GM18499 (cell line): ENCODE data around the gene FUT1.

Source experiments
- ATAC-seq: cut with Tn5 transposase; IDR thresholded peaks from one replicate; pipeline ENCODE4 v1.9.1; 2021; ENCODE audit warnings: moderate number of reproducible peaks; ENCODE audit not compliant: insufficient read depth, unreplicated experiment

FUT1 gene

DNA sequence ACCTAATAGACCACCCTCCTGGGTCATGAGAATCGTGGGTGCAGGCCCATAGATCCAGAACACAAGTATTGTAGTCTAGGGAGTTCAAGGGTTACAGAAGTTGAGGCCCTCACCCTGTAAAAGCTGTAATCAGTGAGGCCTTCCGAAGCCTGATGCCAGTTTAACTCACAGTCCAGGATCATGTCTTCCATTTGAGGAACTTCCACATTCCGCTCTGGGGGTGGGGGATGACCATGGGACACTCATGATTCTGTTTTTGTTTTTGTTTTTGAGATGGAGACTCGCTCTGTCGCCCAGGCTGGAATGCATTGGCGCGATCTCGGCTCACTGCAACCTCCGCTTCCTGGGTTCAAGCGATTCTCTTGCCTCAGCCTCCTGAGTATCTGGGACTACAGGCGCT is 10.3 kb downstream of the FUT1 start:
- no peak for ATAC-seq

DNA sequence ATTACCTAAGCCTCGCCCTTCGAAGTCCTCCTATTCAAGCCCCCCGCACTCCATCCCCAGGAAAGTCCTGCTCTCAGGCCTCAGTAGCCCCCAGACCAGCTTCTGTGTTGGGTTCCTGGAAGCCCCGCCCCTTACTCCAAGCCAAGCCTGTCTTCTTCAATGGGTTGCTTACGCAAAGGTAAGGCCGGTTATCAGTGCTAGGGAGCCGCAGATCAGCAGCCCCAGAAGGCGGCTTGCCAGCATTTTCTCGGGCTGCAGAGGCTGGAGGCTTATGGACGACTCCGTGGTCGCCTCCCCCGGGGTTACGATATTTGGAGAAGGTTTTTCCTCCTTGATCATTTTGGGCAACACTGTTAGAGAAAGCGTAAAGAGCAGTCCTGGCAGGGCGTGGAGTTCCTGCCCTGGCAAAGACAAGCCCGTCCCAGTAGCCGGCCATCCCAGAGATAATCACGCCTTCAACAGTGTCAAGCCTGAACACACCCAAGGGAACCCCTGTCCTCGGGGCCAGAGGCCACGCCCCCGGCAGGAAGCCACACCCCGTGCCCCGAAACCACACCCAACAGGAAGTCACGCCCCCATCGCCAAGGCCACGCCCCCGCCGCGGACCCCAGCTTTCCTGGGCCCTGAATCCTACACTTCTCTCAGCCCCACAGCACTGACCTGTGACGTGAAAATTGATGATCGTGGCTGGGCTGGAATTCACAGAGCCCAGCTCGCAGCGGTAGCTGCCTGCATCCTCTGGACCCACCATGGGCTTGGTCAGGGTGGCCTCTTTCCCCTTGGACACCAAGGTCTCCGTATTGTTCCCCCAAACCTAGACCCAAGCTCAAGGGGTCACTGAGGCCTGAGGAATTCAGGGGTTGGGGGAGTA is 11.1 kb downstream of the FUT1 start:
- no peak for ATAC-seq

DNA sequence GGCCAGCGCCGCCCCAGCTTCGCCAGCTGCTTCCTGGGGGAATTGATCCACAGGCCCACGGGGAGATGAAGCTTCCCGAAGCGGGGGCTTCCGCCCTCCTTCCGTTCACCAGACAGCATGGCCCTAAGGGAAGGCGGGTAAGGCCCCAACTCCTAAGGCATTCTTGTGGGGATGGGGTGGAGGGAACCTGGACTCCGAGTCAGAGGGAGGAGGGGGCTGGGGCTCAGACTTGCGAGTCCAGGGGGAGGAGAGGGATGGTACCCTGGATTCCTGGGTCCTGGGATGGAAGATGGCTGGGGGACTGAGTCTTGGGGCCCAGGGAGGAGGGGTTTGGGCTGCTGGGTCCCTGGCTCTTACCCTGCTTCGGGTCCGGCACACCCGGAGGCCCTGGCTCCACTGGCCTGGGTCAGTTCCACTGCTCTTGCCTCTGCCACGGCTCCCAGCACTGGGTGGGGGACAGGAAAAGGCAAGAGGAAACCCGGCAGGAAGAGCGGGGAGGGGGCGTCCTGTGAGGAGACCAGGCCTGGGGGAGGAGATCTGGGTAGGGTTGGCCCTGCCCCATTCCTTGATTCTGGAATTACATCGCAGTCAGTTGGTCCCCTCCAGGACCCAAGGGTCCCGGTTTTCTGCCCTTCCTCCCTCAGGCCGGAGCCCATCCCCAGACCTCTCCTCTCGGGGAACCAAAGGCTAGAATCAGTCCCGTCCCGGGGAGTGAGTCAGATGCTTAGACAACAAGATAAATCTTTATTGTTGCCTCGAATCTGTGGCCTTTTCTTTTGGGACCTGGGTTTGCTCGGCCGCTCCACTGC is 12.1 kb downstream of the FUT1 start, which contains the start of gene RASIP1:
RASIP1 (minus strand) TSS at position 447 of the 809 bp plus-strand sequence; CDS start at position 119, 328 bp downstream.
- no peak for ATAC-seq

DNA sequence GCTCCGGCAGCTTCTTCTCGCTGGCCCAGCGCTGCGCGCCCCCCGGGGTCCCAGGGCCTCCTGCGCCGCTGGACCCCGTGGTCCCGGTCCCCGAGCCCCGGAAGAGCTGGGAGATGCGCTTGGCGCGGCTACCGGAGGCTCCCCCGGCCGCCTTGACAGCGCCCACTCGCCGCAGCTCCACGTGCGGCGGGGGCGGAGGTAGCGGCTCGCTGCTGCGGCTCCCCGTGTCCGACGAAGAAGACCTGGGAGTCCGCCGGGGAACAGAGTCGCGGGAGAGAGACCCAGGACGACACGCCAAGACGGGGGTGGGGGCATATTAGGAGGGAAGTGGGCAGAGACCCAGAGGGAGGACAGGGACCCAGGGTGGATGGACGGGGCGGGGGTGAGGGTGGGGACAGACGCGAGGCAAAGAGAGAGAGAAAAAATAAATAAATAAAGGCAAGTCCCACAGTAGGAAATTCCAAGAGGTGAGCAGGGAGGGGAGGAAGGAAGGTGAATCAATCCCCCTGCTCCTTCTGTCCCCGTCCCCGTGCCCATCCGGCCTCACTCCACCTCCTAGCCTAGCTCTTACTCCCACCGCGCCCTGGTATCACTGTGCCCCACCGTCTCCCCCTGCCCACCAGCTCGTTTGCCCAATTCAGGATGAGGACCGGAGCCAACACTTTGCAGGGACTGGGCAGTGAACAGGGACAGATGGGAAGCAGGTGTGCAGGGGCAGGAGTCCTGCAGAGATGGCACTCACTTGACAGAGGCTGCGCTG is 12.9 kb downstream of the FUT1 start:
- no peak for ATAC-seq

DNA sequence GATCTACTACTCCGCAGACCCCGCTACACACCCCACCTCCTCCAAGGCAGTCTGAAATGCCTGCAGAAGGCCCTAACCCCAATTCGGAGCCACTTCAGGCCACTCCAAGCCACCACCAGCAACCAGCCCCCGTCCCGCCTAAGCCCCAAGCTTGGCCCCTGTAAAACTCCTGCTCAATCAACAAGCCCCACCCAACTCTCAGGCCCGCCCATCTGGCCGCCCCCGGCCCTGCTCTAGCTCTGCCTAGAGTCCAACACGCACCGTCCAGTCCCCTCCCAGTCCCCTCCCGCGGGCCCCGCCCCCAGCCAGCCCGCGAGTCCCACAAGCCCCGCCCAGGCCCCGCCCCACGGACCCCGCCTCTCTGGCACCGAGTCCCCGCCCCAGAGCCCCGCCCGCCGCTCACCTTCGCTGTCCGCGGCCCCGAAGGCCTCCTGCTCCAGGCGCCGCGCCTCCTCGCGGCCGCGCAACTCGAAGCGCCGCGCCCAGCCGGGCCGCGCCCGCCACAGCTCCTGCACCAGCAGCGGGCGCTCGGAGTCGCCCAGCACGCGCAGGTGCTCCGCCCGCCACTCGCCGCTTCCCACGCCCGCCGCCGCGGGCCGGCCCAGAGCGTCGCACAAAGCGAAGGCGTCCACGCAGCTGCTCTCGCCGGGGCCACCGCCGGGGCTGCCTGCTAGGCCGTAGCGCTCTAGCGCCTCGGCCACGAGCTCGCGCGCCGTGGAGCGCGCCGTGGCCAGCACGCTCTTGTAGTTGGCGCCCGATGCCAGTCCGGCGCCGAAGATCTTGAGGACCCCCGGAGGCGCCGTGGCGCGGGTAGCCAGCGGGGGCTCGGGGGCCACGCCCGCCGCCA is 13.7 kb downstream of the FUT1 start:
- no peak for ATAC-seq

DNA sequence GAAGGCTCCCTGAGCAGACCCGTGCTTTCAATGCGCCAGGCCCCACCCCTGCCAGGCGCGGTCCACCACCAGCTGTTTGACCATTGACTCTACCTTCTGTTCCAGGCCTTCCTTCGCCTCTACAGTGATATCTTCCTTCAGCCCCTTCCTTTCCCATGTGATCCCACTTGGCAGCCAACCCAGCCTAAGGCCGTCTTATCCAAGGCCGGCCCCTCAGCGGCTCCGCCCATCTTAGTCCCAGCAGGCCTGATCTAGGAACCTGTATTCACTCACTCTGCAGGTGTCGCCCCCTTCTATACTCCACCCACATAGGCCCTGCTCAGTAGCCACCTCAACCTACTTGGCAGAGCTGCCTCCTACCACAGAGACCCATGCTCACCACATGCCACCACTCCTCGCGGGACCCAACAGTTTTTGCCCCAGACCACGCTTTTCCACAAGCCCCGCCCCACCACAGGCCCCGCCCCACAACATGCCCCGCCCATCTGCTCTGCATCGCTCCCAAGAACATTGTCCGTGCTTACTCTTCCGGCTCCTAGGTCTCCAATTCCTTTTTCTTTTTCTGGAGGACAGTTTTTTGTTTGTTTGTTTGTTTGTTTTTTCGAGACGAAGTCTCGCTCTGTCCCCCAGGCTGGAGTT is 15.0 kb downstream of the FUT1 start:
- ATAC-seq: no peak

DNA sequence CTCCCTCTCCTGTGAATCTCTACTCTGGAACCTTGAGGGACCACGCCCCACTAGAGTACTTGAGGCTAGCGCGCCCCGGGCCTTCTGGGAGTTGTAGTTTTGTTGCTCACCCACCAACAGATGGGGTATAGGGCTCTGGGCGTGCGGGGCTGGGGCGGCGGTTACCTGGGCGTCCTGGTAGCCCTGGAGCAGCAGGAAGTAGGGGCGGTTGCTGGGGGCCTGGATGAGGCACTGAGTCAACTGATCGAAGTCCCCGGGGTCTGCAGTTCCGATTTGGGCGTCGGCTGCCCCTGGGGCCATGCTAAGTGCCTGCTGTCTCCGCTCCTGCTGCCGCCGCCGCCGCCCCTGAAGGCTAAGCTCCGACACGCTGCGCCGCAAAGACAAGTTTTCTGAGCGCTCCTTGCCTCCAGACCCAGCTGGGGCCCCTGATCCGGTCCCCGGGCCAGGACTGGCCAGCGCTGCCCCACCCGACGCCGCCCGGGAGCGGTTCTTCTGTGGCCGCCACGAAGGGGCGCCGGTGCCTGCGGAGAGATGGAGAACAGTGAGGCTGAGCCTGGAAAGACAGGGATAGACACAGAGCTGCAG is 17.3 kb downstream of the FUT1 start:
- ATAC-seq: no peak

DNA sequence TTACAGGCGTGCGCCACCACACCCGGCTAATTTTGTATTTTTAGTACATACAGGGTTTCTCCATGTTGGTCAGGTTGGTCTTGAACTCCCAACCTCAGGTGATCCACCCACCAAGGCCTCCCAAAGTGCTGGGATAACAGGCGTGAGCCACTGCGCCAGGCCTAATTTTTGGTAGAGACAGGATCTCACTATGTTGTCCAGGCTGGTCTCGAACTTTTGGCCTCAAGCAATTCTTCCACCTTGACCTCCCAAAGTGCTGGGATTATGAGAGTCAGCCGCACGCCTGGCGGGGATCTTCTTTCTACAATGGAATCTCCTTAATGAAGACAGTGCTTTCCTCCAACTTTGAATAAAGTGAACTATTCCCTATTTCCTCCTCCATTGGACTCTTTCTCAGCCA is 17.8 kb downstream of the FUT1 start:
- ATAC-seq: no peak

DNA sequence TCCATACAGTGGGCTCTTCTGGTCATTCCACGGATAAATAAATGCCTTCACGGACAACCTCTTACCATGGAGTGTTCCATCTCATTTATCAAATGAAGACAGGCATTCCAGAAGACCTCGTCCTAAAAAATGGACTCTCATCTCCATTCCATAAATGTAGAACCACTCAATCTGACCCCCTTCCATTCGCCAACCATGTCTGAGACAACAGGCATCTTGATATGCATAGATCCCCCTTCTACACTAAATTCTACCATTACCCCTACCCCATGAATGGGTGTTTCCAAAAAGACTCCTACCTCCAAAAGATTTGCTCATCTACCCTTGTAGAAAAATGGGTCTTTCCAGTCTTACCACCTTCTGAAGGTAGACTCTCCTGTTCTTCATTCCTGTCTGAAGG is 21.0 kb downstream of the FUT1 start:
- no peak for ATAC-seq

DNA sequence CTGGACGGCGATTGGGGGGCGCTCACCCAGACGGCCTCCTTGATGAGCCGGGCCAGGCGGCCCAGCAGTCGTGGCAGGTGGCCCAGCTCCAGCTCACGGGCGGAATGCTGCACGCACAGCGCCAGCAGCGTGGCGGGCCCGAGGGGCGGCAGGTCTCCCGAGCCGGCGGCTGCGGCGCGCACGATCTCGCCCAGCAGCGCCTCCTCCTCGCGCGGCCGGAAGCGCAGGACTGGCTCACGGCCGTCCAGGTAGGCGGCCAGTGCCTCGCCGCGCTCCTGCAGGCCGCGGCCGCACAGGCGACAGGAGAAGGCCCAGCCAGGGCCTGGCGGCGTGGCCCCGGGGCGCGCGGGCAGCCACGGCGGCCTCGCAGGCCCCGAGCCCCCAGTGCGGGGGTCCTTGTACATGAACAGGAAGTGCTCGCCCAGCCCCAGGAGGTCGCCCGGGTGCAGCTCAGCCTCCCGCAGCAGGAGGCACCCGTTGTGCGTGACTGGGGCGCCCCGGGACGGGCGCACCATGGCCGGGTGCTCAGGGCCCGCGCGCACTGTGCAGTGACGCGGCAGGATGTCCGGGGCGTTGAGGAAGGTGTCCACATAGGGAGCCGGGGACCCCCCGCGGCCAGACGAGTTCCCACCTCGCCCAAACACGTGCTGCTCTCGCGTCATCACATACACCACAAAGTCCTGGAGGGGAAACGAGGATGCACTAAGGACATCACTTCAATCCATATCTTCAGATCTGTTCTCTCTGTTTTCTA is 23.4 kb downstream of the FUT1 start:
- ATAC-seq: no peak

DNA sequence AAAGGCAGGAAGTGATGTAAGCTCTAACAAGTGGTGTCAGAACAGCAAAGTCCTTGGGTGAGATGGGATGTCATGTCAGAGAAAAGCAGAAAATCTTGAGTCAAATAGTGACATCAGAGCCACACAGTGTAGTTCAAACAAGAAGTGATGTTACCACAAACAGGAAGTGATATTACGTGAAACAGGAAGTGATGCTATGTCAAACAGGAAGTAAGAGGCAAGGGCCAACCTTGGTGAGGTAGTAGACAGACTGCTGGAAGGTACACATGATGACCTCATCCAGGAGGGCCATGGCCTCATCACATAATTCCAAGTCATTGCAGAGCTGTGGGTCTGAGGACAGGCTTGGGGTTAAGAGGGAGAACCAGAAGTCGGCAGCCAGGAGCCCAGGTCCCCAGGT is 25.9 kb downstream of the FUT1 start:
- no peak for ATAC-seq

DNA sequence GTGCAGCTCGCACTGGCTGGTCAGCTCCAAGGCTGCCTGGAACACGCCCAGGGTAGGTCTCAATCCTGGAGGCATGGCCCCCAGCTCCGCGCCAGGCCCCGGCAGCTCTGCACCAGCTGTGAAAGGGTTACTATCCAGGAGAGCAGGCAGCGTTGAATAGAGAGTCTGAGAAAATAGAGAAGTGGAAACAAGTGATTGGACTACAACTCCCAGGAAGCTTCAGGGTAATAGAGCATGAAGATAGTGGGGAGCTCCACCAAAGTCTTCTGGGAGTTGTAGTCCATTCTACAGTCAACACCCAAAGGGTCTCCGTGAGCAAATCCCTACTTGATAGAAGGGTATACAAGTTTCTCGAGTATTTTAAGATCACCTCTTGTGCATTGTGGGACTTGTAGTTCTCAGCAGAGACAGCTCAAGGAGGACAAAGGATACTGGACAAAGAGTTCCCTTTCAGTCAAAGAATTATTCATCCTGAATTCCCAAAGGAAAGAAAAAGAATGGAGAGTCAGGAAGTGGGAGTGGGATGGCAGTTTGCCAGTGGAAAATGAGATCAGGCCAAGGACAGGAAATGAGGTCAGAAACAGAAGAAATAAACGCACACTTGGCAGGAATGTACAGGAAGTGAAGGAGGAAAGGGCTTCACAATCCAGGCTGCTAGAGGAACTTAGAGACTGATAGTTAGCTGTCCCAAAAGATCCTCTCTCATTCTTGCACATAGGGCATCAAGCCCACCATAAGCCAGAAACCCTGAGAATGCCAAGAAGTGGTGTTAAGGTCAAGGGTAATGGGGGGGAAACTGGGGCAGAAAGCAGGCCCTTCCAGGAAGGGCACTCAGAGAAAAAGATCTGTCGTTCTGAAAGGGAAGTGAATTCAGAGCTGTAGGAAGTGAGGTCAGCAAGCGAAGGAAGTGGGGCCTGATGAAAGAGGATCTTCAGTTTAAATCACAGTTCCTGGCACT is 27.4 kb downstream of the FUT1 start:
- no peak for ATAC-seq

DNA sequence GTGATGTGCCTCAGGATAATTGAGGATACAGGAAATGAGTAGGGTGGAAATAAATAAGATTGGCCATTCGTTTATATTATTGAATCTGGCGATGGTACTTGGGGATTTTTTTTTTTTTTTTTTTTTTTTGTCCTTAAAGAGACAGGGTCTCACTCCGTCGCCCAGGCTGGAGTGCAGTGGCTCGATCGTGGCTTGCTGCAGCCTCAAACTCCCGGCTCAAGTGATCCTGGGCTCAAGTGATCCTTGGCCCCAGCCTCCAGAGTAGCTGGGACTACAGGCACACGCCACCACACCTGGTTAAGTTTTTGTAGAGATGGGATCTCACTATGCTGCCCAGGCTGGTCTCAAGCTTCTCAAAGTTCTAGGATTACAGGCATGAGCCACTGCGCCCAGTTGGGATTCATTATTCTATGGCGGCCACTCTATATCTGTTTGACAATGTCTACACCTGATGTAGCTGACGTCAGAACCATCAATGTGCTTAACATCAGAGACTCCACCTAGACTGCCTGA is 30.2 kb downstream of the FUT1 start:
- ATAC-seq: no peak

DNA sequence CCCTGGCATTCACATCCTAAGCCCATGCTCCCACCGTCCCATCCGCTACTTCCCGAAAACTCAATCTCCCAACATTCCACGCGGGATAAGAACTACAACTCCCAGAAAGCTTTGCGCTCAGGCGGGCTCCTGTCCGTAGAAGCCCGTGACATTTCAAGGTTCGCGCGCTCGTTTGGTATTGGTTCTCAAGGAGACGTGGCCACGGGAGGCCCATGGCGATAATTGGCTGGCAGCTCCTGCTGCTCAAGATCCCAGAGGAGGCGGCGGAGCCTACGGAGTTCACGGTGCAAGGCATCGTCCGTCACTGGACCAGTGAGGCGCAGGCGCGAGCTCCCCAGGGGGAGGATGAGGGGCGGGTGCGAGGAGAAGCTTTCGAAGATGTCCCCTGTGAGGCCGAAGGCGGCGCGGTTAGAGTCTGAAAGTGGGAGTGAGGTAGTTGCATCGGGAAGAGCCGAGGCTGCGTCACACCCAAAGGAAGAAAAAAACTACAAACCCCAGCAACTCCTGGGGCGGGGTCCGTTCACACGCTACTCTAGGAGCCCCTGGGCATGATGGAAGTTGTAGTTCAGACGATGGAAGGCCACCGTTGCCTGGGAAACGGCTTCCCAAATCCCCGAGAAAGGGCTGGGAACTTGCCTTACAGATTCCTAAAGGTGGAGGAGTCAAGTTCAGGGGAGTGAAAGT is 31.7 kb downstream of the FUT1 start:
- ATAC-seq: peak; percentile 72

DNA sequence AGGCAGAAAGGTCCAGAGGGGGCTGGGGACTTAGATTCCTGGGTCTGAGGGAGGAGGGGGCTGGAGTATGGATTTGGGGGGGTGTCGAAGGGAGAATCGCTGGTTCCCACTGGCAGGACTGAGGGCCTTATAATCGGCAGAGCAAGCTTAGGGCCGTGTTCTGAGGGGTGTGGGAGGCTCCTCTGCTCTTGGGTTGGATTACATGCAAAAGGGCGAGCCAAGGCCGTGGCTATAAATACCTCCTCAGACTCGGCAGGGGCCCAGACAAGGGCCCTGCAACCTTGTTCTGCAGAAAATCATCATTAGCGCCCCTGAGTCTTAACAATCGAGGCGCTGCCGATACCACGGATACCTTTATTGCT is 32.2 kb downstream of the FUT1 start:
- ATAC-seq: no peak
